ENCODE results near the gene AHDC1.

DNA sequence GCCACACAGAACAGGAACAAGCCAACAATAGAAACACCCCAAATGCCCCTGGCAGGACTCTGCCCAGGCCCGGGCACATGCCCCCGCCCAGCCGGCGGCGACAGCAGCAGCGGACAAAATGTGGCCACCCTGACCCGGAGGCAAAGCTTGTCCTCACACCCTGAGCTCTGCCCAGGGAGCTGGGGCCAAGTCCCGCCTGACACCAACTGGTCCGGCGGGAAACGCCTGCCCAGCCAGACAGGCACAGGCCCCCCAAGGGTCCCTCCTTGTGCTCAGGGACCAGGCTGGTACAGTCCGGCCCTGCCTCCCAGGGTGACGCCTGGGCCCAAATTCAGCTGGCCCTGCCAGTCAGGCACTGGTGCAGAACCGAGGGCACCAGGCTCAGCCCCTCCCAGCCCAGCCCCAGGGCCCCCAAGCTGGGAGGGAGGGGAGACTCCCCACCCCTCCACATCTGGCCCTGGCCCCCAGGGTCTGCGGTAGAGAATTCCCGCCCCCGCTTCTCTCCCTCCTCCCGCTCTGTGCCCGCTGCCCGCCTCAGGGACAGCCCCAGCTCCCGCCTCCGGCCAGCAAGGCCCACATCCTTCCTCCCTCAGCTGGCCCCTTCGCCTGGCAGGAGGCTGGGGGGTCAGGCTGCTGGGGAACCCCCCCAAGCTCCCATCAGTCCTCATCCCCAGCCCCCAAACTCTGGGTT is 2.0 kb downstream of the AHDC1 start:
- TF ChIP-seq SIX5 (IDR thresholded peaks at IDR 0.05; ENCODE audit: borderline replicate concordance in 1 of 2, insufficient read depth in 1 of 2, low read depth in 1 of 2, low read length in 2 of 2) (no peak), NFXL1 (CRISPR knock-in tag; IDR thresholded peaks at IDR 0.05) (no peak)

Measured in K562 (cell line).